ENCODE measurements around the gene TYW1B.
A peak's percentile ranks its signal among the peaks of the same experiment; 100 is the strongest.
"Not testable (repeated sequence)": the region's sequence is repeated elsewhere in the genome, so short reads cannot be mapped to it uniquely, and the experiment has no call there.

Gene TYW1B

DNA sequence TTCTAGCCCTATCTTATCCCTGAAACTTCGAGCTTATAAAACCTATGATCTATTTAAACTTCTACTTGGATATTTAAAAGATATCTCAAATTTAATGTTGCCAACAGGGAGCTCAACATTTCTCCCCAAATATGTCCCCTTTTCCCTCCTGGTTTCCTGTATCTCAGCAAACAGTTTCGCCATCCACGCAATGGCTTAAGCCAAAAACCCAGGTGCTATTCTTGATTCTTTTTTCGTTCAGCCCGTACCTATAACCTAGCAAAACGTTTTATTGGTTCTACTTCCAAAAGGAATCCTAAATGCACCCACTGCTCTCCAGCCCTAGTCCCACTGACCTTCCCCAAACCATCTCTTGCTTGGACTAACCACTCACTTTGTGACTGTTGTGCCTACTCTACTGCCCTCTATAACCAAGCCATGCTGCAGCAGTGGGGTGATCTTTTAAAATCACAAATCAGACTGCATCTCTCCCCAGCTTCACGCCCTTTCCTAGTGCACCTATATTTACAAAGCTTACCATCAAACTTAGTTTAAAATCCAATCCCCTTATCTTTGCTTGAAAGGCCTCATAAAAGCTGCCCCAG lies 201.5 kb downstream of the TYW1B start:
- not testable (repeated sequence) for DNase-seq

DNA sequence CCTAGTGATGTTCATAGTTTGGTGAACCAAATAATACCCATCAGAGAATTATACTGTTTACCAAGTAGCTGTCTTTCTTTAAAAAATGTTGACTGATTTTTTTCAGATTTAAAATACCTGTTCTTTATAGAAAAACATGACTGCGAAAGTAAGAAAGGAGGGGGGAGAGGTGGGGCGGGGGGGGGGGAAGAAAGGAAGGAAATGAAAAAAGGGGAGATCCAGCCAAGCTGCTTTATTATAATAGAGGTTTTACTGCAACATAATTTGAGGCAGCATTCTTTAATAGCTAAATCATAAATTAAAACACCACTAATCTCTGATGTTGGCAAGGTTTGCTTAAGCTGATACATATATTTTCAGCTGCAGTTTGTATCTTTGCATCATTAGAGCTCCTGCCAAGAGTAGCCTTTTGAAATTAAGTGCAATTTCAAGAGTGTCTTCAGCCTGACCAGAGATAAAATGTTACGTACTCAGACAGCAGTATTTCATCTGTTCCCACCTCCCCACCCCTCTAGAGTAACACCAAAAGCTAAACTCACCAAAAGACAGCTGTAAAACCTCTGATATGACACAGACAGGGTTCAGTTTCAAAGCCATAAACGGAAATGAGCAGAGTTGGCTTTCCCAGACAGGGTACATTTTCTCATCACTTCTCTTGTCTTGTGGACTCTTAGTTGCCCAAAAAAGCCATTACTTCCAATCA lies 202.1 kb downstream of the TYW1B start:
- not testable (repeated sequence) for DNase-seq

DNA sequence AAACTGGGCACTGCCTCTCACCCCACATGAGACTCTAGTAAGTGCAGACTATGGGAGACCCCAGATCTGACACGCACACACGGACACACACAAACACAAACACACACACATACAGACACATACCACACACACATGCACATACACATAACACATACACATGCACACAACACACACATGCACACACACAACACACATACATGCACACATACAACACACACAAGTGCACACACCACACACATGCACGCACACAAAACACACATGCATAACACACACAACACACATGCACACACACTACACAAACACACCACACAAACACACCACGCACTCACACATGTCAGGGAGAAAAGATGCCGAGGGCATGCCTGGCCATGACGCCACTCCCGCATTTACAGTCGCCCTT lies 205.5 kb downstream of the TYW1B start:
- DNase-seq = no peak

DNA sequence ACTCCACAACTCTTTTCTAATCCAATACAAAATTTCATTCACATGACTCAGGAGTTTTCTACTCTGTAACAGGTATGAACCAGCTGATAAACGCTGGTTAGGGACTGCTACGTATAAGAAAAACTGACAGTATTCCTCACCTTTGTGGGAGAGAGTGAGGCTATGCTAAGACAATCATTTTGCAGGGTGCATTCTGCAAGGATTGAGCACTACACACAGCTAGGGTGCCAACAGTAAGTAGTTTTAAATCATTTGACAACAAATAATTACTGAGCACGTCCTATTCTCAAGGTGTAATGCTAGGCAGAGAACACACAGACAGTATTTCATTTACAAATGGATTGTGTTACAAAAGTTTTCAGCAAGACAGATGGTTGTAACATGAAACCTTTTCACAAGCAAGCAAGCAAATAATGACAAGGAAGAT lies 206.2 kb downstream of the TYW1B start:
- DNase-seq = not testable (repeated sequence)

DNA sequence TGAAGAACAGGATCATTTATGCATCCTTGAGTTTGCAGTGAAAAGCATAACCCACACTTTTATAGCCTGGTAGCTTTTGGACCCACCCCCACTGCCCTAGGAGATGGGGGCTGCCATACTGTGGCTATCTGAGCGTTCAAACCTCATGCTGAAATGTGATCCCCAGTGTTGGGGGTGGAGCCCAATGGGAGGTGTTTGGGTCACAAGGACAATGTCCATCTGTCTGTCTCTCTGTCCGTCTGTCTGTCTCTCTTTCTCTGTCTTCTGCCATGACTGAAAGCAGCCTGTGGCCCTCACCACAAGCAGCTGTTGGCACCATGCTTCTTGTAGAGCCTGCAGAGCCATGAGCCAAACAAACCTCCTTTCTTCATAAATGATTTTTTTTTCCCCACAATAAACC lies 207.1 kb downstream of the TYW1B start:
- DNase-seq = not testable (repeated sequence)

DNA sequence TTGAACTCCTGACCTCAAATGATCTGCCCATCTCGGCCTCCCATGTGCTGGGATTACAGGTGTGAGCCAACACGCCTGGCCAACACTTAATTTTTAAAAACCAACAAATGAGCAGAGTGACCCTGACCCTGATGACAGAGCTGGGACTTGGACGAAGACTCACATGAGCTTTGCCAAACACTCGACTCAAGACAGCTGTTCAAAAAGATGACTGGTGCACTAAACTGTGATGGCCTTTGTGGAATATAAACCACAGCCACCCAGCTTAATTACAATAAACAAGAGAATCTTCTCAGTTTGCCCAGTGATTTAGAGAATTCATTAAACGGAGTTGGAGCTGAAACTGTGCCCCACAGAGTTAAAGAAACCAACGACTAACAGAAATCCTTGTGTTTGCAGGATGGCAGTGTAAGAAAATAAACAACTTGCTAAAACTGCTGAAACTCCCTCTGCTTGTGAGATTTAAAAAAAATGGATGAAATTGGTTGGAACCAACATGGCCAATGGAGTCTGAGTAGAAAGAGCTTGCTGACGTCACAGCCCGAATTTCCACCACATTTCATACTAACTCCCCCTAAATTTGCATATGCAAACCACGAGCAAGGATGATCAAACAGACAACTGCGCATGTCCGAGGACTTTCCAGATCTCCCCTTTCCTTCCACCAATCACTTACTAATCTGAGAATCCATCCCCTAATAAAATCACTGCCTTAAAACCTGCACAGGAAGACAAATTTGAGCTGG lies 209.4 kb downstream of the TYW1B start:
- peak in 10 of 51 donors; percentile 0 to 25 (median 2) for DNase-seq

DNA sequence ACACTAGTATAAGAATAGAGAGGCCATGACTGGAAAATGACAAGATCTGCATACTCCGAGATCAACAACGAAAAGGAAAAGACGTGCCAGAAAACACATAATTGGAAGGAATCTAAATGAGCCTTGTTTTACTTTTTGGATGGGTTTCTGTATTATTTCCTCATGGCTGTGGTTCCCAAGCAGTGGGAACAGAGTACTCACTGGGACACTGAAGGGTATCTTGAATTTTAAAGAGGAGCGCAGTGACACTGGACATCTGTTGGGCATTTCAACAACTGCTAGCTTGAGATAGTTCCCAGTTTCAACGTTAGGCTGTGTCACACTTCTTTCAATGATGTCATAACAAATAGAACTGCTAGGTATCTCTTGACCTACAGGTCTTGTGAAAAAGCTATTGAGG lies 218.2 kb downstream of the TYW1B start:
- DNase-seq = not testable (repeated sequence)

DNA sequence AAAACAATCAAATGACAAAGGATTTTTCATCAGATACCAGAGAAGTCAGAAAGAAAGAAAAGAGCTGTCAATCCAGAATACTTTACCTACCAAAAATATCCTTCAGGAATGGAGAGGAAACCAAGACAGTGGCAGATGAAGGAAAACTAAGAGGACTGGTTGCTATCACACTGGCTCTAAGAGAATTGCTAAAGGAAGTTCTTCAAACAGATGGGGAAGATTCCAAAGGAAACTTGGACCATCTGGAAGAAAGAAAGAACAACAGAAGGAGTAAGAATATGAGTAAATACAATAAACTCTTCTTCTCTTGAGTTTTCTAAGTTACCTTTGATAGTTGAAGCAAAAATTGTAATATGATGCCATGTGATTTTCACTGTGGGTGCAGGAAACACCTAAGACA lies 220.0 kb downstream of the TYW1B start:
- not testable (repeated sequence) for DNase-seq

DNA sequence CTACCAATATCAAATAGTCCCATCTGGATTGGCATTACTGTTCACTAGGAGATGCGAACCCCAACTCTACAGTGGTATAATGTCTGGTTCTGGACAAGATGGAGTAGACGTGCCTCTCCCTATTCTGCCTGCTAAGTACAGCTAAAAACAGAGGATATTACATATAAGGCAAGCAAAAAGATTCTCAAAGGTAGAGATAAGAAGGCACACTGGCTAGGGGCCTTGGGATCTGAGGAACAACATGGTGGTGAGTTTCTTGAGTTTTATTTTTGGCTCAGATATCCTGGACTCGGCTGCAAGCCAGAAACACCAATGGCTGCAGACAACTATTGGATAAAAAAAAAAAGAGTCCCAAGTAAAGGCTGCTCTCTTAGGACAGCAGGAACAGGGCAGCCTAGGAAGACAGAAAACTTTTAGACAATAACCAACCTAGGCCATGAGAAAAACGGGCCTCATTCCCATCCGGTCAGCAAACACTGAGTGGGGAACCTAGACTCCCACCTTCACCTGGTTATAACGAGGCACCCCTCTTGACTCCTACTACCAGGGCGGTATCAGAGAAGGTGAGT lies 222.1 kb downstream of the TYW1B start:
- not testable (repeated sequence) for DNase-seq

DNA sequence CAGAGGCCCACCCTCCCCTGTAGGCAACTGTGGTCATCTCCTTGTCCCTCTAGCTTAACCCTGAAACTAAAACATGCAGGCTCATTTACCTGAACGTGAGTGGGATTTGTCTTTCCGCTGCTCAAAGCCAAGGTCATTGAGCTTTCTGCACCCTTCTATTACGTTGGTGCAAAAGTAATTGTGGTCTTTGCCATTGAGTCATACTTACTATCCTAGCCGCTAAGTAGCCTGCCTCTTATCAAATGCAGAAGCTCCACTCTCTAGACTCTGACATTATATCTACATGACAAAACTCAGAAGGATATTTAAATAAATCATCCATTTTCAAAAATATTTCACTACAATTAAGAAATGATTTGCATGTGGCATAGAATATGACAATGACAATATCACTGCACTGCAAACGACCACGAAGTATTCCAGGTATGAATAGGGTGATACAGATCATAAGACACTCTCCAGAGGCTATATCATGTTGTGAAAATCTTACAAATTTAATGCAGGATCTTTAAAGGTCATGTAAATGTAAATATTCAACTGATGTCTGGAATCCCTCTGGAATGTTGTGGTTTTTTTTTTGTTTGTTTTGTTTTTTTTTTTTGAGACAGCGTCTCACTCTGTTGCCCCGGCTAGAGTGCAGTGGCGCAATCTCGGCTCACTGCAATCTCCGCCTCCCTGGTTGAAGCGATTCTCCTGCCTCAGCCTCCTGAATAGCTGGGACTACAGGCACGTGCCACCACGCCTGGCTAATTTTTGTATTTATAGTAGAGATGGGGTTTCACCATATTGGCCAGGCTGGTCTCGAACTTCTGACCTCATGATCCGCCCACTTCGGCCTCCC lies 223.0 kb downstream of the TYW1B start:
- DNase-seq = not testable (repeated sequence)

DNA sequence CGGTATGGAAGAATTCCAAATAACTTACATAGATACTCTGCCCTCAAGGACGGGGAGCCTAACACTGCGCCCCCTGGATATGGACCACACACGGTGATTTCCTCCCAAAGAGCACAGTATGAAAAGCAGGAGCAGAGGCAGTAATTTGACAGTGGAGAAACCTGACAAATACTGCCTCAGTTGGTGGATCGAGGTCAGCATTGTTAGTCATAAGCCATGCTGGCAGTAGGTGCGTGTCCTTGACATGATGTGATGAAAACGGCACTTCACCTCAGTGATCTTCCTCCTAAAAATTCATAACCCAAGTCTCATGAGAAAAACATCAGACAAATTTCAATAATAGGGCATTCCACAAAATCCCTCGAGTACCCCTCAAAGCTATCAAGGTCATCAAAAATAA lies 224.5 kb downstream of the TYW1B start:
- not testable (repeated sequence) for DNase-seq

DNA sequence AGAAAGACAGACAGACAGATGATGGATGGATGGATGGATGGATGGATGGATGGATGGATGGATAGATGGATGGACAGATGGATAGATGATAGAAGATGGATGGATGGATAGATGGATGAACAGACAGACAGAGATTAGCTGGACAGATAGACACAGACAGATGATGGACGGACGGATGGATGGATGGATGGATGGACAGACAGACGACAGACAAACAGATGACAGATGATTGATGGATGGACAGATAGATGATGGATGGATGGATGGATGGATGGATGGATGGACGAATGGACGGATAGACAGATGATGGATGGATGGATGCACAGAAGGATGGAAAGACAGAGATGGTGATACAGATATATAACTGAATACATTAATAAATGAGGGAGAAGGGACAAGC lies 224.9 kb downstream of the TYW1B start:
- DNase-seq = no peak

DNA sequence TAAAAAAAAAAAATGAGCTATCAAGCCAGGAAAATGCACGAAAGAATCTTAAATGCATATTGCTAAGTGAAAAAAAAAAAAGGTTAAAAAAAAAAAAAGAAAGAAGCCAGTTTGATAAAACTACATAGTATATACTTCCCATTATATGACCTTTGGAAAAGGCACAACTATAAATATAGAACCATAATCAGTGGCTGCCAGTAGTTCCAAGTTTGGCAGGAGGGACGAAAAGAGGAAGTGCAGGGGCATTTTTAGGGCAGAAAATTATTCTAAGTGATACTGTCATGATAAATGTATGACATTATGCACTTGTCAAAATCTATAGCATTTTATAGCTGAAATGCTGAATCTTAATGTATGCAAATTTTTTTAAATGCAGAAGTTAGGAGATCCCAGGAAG lies 226.3 kb downstream of the TYW1B start:
- not testable (repeated sequence) for DNase-seq

DNA sequence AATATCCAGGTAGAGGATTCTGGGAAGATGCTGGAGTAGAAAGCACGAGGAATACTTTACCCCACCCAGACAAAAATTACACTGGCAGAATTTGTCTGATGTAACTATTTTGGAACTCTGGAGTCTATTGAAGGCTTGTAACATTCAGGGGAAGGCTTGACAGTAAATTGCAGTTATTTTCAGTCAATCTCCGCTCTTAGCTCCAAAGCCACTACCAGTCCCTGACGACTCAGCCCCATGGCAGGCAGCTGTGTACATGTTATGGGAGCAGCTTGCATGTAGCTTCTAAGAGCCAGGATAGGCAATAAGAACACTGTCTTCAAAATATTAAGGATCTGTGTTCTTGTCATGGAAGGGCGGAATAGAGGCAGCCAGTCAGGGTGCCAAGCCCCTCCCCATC lies 238.0 kb downstream of the TYW1B start:
- not testable (repeated sequence) for DNase-seq

DNA sequence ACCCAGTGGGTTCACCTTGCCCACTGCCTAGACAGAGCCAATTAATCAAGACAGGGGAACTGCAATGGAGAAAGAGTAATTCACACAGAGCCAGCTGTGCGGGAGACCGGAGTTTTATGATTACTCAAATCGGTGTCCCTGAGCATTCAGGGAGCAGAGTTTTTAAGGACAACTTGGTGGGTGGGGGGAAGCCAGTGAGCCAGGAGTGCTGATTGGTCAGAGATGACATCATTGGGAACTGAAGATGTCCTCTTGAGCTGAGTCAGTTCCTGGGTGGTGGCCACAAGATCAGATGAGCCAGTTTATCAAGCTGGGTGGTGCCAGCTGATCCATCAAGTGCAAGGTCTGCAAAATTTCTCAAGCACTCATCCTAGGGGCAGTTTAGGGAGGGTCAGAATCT lies 240.7 kb downstream of the TYW1B start:
- not testable (repeated sequence) for DNase-seq

DNA sequence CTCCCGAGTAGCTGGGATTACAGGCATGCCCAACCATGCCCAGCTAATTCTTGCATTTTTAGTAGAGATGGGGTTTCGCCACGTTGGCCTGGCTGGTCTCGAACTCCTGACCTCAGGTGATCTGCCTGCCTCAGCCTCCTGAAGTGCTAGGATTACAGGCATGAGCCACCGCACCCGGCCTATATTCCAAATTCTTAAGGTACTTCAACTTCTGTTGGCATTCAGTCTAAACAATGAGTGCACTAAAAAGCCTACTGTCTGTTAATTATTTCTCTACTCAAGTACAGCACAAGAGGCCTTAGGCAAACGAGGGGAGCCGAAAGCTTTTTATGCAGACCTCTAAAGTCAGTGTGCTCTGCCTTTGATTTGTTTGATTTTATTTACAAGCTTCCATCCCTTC lies 243.4 kb downstream of the TYW1B start:
- DNase-seq = not testable (repeated sequence)

DNA sequence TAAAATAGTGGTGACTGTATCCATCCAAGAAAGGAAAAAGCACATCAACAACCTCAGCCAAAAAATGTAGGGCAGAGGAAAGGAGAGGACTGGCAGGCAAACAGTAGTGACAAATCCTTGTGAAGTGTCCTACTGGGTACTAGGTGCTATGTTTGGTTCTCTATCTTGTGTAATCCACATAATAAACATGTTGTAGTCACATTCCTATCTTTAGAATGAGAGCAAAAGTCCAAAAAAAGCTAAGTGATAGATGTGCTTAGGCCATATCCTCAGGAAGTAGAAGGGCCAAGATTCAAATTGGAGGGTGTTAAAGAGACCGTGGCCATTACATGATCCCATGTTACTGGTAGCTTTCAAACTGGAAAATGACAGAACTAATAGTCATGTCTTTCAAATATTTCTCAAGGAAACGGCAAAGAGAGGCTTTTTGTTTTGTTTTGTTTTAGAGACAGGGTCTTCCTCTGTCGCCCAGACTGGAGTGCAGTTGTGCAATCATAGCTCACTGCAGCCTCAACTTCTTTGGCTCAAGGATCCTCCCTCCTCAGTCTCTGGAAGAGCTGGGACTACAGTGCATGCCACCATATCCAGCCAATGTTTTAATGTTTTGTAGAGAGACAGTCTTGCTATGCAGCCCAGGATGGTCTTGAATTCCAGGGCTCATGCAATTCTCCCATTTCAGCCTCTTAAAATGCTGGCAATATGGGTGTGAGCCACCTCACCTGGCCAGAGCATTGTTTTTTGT lies 244.2 kb downstream of the TYW1B start:
- DNase-seq = not testable (repeated sequence)

DNA sequence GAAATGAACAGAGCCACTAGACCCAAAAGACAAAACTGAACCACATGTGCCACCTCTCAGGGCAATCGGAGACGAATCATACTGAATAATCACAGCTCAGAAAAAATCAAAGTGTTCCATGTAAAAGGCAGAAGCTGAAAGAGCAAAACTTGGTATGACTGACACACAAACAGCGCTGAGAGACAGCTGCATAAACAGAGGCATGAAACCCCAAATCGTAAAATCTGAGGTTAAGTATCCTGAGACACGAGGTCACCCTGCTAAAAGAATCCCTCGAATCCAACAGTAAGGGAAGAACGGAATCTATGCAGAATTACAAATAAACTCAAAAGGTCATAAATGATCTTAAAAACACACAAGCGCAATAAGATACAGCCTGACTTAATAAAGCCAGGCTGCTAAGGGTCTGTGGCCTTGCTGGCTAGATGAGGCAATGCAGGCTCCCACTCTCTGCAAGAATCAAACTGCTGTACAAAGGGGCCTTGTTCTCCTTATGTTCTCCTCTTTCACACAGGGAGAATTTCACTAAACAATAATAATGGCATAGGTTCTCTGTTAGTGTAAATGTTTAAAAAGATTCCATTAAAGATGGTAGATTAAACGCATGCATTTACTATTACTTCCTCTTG lies 247.7 kb downstream of the TYW1B start:
- DNase-seq = not testable (repeated sequence)

DNA sequence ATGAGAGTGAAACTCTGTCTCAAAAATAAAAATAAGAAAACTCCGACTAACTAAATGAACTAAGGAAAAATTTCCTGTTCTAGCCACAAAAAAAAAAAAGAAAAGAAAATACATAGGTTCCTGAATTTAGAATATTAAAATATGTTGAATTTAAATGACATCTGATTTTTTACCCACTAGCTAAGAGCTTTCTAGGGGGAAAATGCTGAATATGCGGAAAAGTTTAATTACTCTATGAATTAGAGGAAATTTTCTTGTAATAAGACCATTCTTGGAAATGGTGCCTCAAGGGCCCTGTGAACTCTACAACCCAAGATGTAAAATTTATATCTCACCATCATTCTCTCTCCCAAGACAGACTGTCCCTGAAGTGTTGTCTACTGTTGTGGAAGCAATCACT lies 250.9 kb downstream of the TYW1B start:
- DNase-seq = no peak

DNA sequence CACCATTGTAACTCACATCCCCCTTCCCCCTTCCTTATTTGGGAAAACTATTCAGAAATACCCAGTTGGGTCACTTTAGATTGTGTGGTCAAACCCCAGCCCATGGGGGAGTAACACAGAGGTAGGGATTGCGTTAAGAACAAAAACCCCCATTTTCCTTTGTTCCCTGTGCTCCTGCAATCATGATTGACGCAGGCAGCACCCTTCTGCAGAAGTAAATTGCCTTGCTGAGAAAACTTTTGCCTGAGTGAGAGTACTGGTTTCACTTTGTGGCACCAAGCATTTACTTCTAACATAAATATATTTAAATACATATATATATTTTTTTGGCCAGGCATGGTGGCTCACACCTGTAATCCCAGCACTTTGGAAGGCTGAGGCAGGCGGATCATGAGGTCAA lies 266.0 kb downstream of the TYW1B start:
- not testable (repeated sequence) for DNase-seq

All from hypothalamus (tissue), 51 donors.